SK-N-SH (cell line): ENCODE data around the gene TM4SF4.

Experiments used
- CTCF ChIP-seq: fragments of 200-600 bp; sonication (generic); IDR thresholded peaks from 2 replicates; pipeline ENCODE4 v1.6.1; 2017; ENCODE audit warnings: antibody characterized with exemption, mild to moderate bottlenecking, moderate library complexity
- FOSL2 ChIP-seq: IDR thresholded peaks from 2 replicates; pipeline ENCODE4 v1.4.0; 2012; ENCODE audit warnings: low read depth, mild to moderate bottlenecking, moderate library complexity, borderline replicate concordance
- GABPA ChIP-seq: IDR thresholded peaks from 2 replicates; pipeline ENCODE4 v1.4.0; 2012; ENCODE audit warnings: low read depth, mild to moderate bottlenecking
- MAX ChIP-seq: IDR thresholded peaks from 2 replicates; pipeline ENCODE4 v1.4.0; 2012; ENCODE audit warnings: low read depth
- NFIC ChIP-seq: IDR thresholded peaks from 2 replicates; pipeline ENCODE4 v1.4.0; 2012; ENCODE audit warnings: borderline replicate concordance
- POLR2AphosphoS5 ChIP-seq: IDR thresholded peaks from 2 replicates; pipeline ENCODE4 v1.6.1; 2012; ENCODE audit warnings: low read depth, low read length
- REST ChIP-seq: IDR thresholded peaks from 2 replicates; pipeline ENCODE4 v1.6.1; 2012; ENCODE audit warnings: mild to moderate bottlenecking, low read depth, low read length, moderate library complexity
- SIN3A ChIP-seq: IDR thresholded peaks from 2 replicates; pipeline ENCODE4 v1.6.1; 2012; ENCODE audit warnings: low read depth, mild to moderate bottlenecking, low read length, moderate library complexity, borderline replicate concordance
- TAF1 ChIP-seq: IDR thresholded peaks from 2 replicates; pipeline ENCODE4 v1.6.1; 2012; ENCODE audit warnings: low read depth, mild to moderate bottlenecking, low read length, moderate library complexity, borderline replicate concordance
- USF1 ChIP-seq: IDR thresholded peaks from 2 replicates; pipeline ENCODE4 v1.4.0; 2012; ENCODE audit warnings: low read depth, borderline replicate concordance
- USF2 ChIP-seq: fragments of 150-350 bp; IDR thresholded peaks from 2 replicates; pipeline ENCODE4 v1.6.1; 2017; ENCODE audit warnings: antibody characterized with exemption, low read length, low read depth, borderline replicate concordance
- YY1 ChIP-seq: IDR thresholded peaks from 2 replicates; pipeline ENCODE4 v1.4.0; 2012; ENCODE audit warnings: low read depth, mild to moderate bottlenecking

- TF ChIP-seq MAX (no peak), TAF1 (no peak), YY1 (no peak), USF1 (no peak), POLR2AphosphoS5 (no peak), USF2 (no peak), GABPA (no peak), CTCF (no peak), SIN3A (no peak), NFIC (no peak), REST (no peak), FOSL2 (no peak)
Measured at GRCh38 chr3:149432149-149432548, 42.3 kb upstream of the TM4SF4 start.
